PC-3 (cell line): ENCODE measurements around the gene MIEN1.

ENCODE experiments used
- EZH2 ChIP-seq: fragments of 300-600 bp; sonication (generic); IDR thresholded peaks from one replicate; pipeline ENCODE4 v1.6.1; 2017; ENCODE audit warnings: antibody characterized with exemption, mild to moderate bottlenecking, low read length; ENCODE audit not compliant: unreplicated experiment
- EZH2phosphoT487 ChIP-seq: fragments of 300-600 bp; sonication (generic); IDR thresholded peaks from 2 replicates; pipeline ENCODE4 v1.6.1; 2018; ENCODE audit warnings: mild to moderate bottlenecking, antibody characterized with exemption, low read length, borderline replicate concordance
- TF ChIP-seq, protein P1 (sequence below): fragments of 300-600 bp; sonication (generic); conservative IDR thresholded peaks from 2 replicates; pipeline ENCODE4 v1.5.1; 2017; ENCODE audit warnings: antibody characterized with exemption, low read depth, mild to moderate bottlenecking, low read length

GRCh38 chr17:39687101-39687545 is 43.2 kb downstream of the MIEN1 start:
- TF ChIP-seq, protein P1, sequence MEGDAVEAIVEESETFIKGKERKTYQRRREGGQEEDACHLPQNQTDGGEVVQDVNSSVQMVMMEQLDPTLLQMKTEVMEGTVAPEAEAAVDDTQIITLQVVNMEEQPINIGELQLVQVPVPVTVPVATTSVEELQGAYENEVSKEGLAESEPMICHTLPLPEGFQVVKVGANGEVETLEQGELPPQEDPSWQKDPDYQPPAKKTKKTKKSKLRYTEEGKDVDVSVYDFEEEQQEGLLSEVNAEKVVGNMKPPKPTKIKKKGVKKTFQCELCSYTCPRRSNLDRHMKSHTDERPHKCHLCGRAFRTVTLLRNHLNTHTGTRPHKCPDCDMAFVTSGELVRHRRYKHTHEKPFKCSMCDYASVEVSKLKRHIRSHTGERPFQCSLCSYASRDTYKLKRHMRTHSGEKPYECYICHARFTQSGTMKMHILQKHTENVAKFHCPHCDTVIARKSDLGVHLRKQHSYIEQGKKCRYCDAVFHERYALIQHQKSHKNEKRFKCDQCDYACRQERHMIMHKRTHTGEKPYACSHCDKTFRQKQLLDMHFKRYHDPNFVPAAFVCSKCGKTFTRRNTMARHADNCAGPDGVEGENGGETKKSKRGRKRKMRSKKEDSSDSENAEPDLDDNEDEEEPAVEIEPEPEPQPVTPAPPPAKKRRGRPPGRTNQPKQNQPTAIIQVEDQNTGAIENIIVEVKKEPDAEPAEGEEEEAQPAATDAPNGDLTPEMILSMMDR: no peak
- TF ChIP-seq EZH2 (no peak), EZH2phosphoT487 (no peak)
